Spleen (tissue), 7 donors: ENCODE data around the gene GGNBP2.

Source experiments
- POLR2A ChIP-seq, 3 donors: fragments of 450-650 bp; IDR thresholded peaks; one replicate each; pipeline ENCODE4 v1.5.1; 2017; ENCODE audit warnings: antibody characterized with exemption in 3 of 3, mild to moderate bottlenecking in 1 of 3
- POLR2AphosphoS5 ChIP-seq, 3 donors: sonication (generic); formaldehyde crosslinking; IDR thresholded peaks; one replicate each; pipeline ENCODE4 v1.5.1; 2017; ENCODE audit warnings: antibody characterized with exemption in 3 of 3
- TF ChIP-seq, protein P1 (sequence below), 11 experiments: fragments of 200-600 bp in 7 of 11; fragments of 450-650 bp in 4 of 11; sonication (generic) in 4 of 11; IDR thresholded peaks in 8 of 11; conservative IDR thresholded peaks in 3 of 11; 1 replicate in 7 of 11; 2 replicates in 4 of 11; pipeline versions ENCODE4 v1.4.0 to v1.8.0; 2016 to 2021; ENCODE audit warnings: antibody characterized with exemption in 11 of 11, inconsistent platforms in 4 of 11, mild to moderate bottlenecking in 1 of 11
- donor health status: DM: no; HTN: no; CAD: no; lungs with moderate emphysema.
- donor health status: DM: no; HTN: no; CAD: no.
- donor health status: DM: no; HTN: no; CAD: no.

DNA sequence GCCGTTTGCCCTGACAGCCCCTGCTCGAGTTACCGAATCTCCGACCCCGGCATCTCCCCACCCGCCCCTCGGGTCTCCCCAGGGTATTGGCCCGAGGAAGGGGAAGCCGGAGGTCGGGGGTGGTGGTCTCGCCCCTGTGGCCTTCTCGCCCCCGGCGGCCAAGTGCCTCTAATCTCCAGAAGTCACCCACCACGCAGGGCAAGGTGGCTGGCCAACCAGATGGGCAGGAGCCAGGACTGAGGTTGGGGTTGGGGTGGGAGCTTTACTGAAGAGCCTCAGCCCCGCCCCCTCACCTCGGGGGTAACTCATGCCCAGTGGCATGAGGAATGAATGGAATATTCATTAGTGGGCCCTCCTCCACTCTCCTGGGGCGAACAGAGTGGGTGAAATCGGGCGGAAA lies 47.6 kb downstream of the GGNBP2 start:
- TF ChIP-seq, protein P1, sequence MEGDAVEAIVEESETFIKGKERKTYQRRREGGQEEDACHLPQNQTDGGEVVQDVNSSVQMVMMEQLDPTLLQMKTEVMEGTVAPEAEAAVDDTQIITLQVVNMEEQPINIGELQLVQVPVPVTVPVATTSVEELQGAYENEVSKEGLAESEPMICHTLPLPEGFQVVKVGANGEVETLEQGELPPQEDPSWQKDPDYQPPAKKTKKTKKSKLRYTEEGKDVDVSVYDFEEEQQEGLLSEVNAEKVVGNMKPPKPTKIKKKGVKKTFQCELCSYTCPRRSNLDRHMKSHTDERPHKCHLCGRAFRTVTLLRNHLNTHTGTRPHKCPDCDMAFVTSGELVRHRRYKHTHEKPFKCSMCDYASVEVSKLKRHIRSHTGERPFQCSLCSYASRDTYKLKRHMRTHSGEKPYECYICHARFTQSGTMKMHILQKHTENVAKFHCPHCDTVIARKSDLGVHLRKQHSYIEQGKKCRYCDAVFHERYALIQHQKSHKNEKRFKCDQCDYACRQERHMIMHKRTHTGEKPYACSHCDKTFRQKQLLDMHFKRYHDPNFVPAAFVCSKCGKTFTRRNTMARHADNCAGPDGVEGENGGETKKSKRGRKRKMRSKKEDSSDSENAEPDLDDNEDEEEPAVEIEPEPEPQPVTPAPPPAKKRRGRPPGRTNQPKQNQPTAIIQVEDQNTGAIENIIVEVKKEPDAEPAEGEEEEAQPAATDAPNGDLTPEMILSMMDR (IDR thresholded peaks at IDR 0.05 in 8 of 11, conservative IDR thresholded peaks at IDR 0.05 in 3 of 11): no peak
- no peak for TF ChIP-seq POLR2A (IDR thresholded peaks at IDR 0.05)
- no peak for TF ChIP-seq POLR2AphosphoS5 (IDR thresholded peaks at IDR 0.05)
